Panc1 (cell line): ENCODE data around the gene MAP2K6. TPM values are rescaled to one million over a fixed set of nuclear protein-coding genes. Genes with fewer than 3 reads are reported as not detected.

Source experiments
- ATAC-seq: fragments of 200-7000 bp; cut with Tn5 transposase; 2 replicates; pipeline ENCODE4 v1.9.1; 2020; ENCODE audit warnings: mild to moderate bottlenecking, moderate library complexity
- BruUV-seq: library from RNA; stranded (reverse); fragments of 400-500 nt; replicated peaks from 2 replicates; lab custom pipeline; 2021; lab: Mats Ljungman, UMichigan
- CTCF ChIA-PET: fragments of 300-600 bp; sonication (Branson Sonifier 250); formaldehyde crosslinking; loops from one replicate; lab custom pipeline; 2022; ENCODE audit warnings: antibody characterized with exemption; lab: Charles Lee
- POLR2A ChIA-PET: fragments of 300-600 bp; sonication (Branson Sonifier 250); formaldehyde crosslinking; loops from one replicate; lab custom pipeline; 2022; ENCODE audit warnings: antibody characterized with exemption; lab: Charles Lee
- DNase-seq: peaks from one replicate; pipeline ENCODE4 v3.0.0-alpha.2; 2010; ENCODE audit warnings: low read depth, low spot score
- H3K27ac ChIP-seq: 2 replicates; pipeline ENCODE4 v1.5.1; 2011; ENCODE audit warnings: mild to moderate bottlenecking, low read length, inconsistent platforms
- H3K27me3 ChIP-seq: fragments of 200-500 bp; sonication (Bioruptor generic); 2 replicates; pipeline ENCODE4 v1.6.0; 2014; ENCODE audit warnings: low read length, inconsistent platforms; ENCODE audit not compliant: control insufficient read depth, insufficient read depth
- H3K36me3 ChIP-seq: fragments of 200-500 bp; sonication (Bioruptor generic); 2 replicates; pipeline ENCODE4 v1.5.1; 2014; ENCODE audit warnings: inconsistent platforms, mild to moderate bottlenecking, low read length, moderate library complexity; ENCODE audit not compliant: control insufficient read depth, insufficient read depth
- H3K4me1 ChIP-seq: 2 replicates; pipeline ENCODE4 v1.5.1; 2011; ENCODE audit warnings: inconsistent platforms, mild to moderate bottlenecking, low read length, moderate library complexity; ENCODE audit not compliant: control insufficient read depth, insufficient read depth
- H3K4me3 ChIP-seq, 2 experiments: 2 replicates each; pipeline ENCODE4 v1.5.1; 2011 to 2012; ENCODE audit warnings: low read depth in 2 of 2, low read length in 2 of 2, mild to moderate bottlenecking in 2 of 2, inconsistent platforms in 1 of 2, moderate library complexity in 1 of 2
- H3K9me3 ChIP-seq: fragments of 200-500 bp; sonication (Bioruptor generic); 2 replicates; pipeline ENCODE4 v1.5.1; 2014; ENCODE audit warnings: low read depth, mild to moderate bottlenecking, inconsistent platforms, low read length, moderate library complexity; ENCODE audit not compliant: control insufficient read depth, insufficient read depth
- POLR2AphosphoS5 ChIP-seq: IDR thresholded peaks from 2 replicates; pipeline ENCODE4 v1.6.1; 2012; ENCODE audit warnings: mild to moderate bottlenecking, low read depth, low read length, moderate library complexity
- SIN3A ChIP-seq: IDR thresholded peaks from 2 replicates; pipeline ENCODE4 v1.6.1; 2012; ENCODE audit warnings: low read depth, mild to moderate bottlenecking, low read length, moderate library complexity, borderline replicate concordance; ENCODE audit not compliant: insufficient read depth
- TCF7L2 ChIP-seq: IDR thresholded peaks from 2 replicates; pipeline ENCODE4 v1.6.1; 2011; ENCODE audit warnings: mild to moderate bottlenecking, low read depth, low read length, inconsistent platforms
- in situ Hi-C: cut with HindIII; loops from 2 replicates; pipeline ENCODE4 v1.10.0; 2016; ENCODE audit warnings: low sequenced_read_pairs, low pct_unique_long_range_greater_than_20kb
- intact Hi-C: fragments of 100-400 bp; cut with micrococcal nuclease; formaldehyde crosslinking; loops from one replicate; pipeline ENCODE4 v1.10.0; 2022; ENCODE audit not compliant: unreplicated experiment
- total RNA-seq: library from RNA; stranded (reverse); gene quantifications from one replicate; pipeline ENCODE4 v1.2.1, GENCODE V29; 2021; ENCODE audit not compliant: unreplicated experiment
- TF ChIP-seq, protein P1 (sequence below), 2 experiments: IDR thresholded peaks; 2 replicates each; pipeline ENCODE4 v1.6.1; 2011 to 2012; ENCODE audit warnings: low read depth in 2 of 2, control low read depth in 1 of 2, low read length in 1 of 2, mild to moderate bottlenecking in 1 of 2, moderate library complexity in 1 of 2; ENCODE audit not compliant: insufficient read depth in 1 of 2
- TF ChIP-seq, protein P2 (sequence below): fragments of 450-650 bp; IDR thresholded peaks from 2 replicates; pipeline ENCODE4 v1.5.1; 2017; ENCODE audit warnings: mild to moderate bottlenecking

The MAP2K6 gene
- total RNA-seq, 1 experiment from 2014 or later = 11.8 TPM

DNA sequence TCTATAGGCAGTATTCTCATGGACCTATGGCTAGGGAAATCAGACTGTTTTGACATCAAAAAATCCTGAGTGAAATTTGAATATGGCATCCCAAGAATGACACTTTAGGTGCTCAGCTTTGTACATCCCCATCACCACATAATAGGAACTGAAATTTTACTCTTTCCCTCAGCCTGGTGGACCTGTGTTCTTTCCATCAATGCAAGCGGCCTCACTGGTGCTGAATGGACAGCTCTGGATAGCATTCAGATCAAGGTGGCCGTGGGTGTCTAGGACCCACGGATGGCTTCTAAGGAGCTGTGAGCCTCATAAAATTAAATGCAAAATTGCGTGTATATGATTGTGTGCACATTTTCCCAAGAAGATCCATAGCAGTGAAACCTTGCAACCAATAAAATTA is 152.6 kb downstream of the MAP2K6 start:
- DNase-seq (no peak), ATAC-seq (no peak)
- CTCF ChIA-PET = no interaction called here
- no TSS peak for BruUV-seq
- Histone ChIP-seq H3K27me3 (no peaks in the 10 kb centered on the region), H3K27ac (no peak overlapping the region), H3K9me3 (no peaks in the 10 kb centered on the region), H3K4me1 (no peaks in the 10 kb centered on the region; the same call in 1 of the 2 replicates), H3K36me3 (no peaks in the 10 kb centered on the region), H3K4me3 (no peak overlapping the region)
- TF ChIP-seq, protein P1, sequence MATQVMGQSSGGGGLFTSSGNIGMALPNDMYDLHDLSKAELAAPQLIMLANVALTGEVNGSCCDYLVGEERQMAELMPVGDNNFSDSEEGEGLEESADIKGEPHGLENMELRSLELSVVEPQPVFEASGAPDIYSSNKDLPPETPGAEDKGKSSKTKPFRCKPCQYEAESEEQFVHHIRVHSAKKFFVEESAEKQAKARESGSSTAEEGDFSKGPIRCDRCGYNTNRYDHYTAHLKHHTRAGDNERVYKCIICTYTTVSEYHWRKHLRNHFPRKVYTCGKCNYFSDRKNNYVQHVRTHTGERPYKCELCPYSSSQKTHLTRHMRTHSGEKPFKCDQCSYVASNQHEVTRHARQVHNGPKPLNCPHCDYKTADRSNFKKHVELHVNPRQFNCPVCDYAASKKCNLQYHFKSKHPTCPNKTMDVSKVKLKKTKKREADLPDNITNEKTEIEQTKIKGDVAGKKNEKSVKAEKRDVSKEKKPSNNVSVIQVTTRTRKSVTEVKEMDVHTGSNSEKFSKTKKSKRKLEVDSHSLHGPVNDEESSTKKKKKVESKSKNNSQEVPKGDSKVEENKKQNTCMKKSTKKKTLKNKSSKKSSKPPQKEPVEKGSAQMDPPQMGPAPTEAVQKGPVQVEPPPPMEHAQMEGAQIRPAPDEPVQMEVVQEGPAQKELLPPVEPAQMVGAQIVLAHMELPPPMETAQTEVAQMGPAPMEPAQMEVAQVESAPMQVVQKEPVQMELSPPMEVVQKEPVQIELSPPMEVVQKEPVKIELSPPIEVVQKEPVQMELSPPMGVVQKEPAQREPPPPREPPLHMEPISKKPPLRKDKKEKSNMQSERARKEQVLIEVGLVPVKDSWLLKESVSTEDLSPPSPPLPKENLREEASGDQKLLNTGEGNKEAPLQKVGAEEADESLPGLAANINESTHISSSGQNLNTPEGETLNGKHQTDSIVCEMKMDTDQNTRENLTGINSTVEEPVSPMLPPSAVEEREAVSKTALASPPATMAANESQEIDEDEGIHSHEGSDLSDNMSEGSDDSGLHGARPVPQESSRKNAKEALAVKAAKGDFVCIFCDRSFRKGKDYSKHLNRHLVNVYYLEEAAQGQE (IDR thresholded peaks at IDR 0.05; ENCODE audit: insufficient read depth in 1 of 2, low read depth in 2 of 2, low read length in 1 of 2) = peak; percentile 76 to 81
- TF ChIP-seq TCF7L2 = no peak
- intact Hi-C loops = loop anchor here (10.0 kb wide), 1 partner anchor 1058 kb away; no protein-coding TSS in a partner anchor
- POLR2A ChIA-PET = no interaction called here
- in situ Hi-C loops = no loop called here

DNA sequence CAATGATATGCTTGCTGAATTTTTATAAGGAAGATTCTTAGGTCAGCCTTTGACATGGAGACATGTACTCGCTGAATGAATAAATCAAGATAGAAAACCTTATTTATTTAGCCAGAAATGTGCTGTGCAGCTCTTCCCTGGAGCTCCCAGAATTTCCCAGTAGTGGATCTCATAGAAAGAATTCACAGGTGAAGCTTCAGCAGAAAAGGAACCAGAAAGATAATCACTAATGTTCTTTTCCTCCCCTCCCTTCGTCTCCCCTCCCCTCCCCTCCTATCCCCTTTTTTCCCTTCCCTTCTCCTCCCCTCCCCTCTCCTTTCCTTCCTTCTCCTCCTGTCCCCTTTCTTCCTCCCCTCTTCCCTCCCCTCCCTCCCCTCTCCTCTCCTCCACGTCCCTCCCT is 158.2 kb downstream of the MAP2K6 start:
- H3K4me1 ChIP-seq = peaks cover 6% of the 10 kb centered on the region
- TF ChIP-seq, protein P2, sequence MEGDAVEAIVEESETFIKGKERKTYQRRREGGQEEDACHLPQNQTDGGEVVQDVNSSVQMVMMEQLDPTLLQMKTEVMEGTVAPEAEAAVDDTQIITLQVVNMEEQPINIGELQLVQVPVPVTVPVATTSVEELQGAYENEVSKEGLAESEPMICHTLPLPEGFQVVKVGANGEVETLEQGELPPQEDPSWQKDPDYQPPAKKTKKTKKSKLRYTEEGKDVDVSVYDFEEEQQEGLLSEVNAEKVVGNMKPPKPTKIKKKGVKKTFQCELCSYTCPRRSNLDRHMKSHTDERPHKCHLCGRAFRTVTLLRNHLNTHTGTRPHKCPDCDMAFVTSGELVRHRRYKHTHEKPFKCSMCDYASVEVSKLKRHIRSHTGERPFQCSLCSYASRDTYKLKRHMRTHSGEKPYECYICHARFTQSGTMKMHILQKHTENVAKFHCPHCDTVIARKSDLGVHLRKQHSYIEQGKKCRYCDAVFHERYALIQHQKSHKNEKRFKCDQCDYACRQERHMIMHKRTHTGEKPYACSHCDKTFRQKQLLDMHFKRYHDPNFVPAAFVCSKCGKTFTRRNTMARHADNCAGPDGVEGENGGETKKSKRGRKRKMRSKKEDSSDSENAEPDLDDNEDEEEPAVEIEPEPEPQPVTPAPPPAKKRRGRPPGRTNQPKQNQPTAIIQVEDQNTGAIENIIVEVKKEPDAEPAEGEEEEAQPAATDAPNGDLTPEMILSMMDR = no peak
- TF ChIP-seq TCF7L2 = no peak
- ChIA-PET POLR2A (no interaction called here), CTCF (interaction anchor here (0.6 to 0.7 kb wide), 2 partner anchors 61 to 435 kb away, joined by 3 to 4 read pairs; no protein-coding TSS in a partner anchor)
- no peak overlapping the region for H3K4me3 ChIP-seq
- BruUV-seq = no TSS peak
- intact Hi-C loops = loop anchor here (5.0 to 10.0 kb wide), 2 partner anchors 570 to 982 kb away; no protein-coding TSS in a partner anchor
- no peak overlapping the region for H3K27ac ChIP-seq
- H3K27me3 ChIP-seq = no peaks in the 10 kb centered on the region
- ATAC-seq = no peak
- H3K9me3 ChIP-seq = no peaks in the 10 kb centered on the region
- DNase-seq = no peak
- no peaks in the 10 kb centered on the region for H3K36me3 ChIP-seq
- in situ Hi-C loops = no loop called here

DNA sequence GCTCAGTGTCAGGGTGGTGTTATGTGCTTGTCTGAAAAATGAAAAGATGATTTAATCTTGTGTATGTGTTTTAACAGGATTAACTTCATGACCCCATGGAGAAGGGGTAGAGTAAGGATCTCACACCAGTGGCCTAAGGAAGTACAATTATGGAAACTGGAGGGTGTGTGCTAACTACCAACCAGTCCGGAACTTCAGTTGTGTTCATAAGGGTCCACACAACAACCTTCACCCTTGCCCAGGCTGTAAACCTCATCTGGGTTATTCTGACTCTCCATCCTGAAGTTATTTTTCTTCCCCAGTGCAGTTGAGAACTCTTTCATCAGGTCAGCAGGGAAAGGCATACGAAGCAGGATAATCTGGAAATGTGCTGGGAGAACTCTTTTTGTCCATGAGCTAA is 158.9 kb downstream of the MAP2K6 start:
- Histone ChIP-seq H3K27ac (no peak overlapping the region), H3K27me3 (no peaks in the 10 kb centered on the region), H3K4me3 (no peak overlapping the region), H3K9me3 (no peaks in the 10 kb centered on the region), H3K36me3 (no peaks in the 10 kb centered on the region), H3K4me1 (peaks cover 6% of the 10 kb centered on the region)
- ChIA-PET POLR2A (no interaction called here), CTCF (no interaction called here)
- TF ChIP-seq, protein P1 (IDR thresholded peaks at IDR 0.05; ENCODE audit: insufficient read depth in 1 of 2, low read depth in 2 of 2, low read length in 1 of 2) = no peak
- no peak for TF ChIP-seq TCF7L2
- TF ChIP-seq SIN3A = no peak
- no peak for TF ChIP-seq POLR2AphosphoS5
- TF ChIP-seq, protein P2 = no peak
- intact Hi-C loops = loop anchor here (5.0 to 10.0 kb wide), 2 partner anchors 569 to 981 kb away; no protein-coding TSS in a partner anchor
- no TSS peak for BruUV-seq
- DNase-seq = no peak
- in situ Hi-C loops = no loop called here
- no peak for ATAC-seq
